Measurements from ENCODE around the gene TMEM266.

DNA sequence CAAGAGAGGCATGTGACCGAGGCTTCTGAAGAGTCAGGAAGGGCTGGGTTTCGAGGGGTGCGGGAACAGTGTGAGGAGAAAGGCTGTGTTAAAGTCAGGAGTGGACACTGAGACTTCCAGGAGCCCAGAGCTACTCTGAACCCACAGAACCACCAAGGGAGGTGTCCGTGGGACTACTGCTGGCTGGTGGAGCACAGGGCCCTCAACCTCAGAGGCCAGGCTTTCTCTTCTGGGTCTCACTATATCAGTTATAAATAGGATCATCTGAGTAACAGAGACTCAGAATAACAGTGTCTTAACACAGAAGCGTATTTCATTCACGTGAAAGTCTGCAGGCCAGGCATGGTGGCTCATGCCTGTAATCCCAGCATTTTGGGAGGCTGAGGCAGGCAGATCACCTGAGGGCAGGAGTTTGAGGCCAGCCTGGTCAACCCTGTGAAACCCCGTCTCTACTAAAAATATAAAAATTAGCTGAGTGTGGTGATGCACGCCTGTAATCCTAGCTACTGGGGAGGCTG, 113.6 kb downstream of the TMEM266 start:
- TF ChIP-seq, protein P1, sequence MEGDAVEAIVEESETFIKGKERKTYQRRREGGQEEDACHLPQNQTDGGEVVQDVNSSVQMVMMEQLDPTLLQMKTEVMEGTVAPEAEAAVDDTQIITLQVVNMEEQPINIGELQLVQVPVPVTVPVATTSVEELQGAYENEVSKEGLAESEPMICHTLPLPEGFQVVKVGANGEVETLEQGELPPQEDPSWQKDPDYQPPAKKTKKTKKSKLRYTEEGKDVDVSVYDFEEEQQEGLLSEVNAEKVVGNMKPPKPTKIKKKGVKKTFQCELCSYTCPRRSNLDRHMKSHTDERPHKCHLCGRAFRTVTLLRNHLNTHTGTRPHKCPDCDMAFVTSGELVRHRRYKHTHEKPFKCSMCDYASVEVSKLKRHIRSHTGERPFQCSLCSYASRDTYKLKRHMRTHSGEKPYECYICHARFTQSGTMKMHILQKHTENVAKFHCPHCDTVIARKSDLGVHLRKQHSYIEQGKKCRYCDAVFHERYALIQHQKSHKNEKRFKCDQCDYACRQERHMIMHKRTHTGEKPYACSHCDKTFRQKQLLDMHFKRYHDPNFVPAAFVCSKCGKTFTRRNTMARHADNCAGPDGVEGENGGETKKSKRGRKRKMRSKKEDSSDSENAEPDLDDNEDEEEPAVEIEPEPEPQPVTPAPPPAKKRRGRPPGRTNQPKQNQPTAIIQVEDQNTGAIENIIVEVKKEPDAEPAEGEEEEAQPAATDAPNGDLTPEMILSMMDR (IDR thresholded peaks at IDR 0.05; ENCODE audit: low read length): no peak
- TF ChIP-seq EZH2 (optimal IDR thresholded peaks at IDR 0.05; ENCODE audit: low read depth, low read length) (no peak), EZH2phosphoT487 (IDR thresholded peaks at IDR 0.05; ENCODE audit: low read length) (no peak)

Data from MM.1S (cell line).